HL-60 (cell line): ENCODE measurements around the gene OBSL1.

Source experiments
- DNase-seq, 2 experiments: peaks; one replicate each; pipeline ENCODE4 v3.0.0-alpha.2; 2010 to 2020; ENCODE audit warnings: low read depth in 1 of 2, low spot score in 1 of 2
- H3K27ac ChIP-seq: fragments of 250-450 bp; sonication (Bioruptor Pico); replicated peaks from 2 replicates; pipeline ENCODE4 v1.5.1; 2020; ENCODE audit warnings: mild to moderate bottlenecking, moderate library complexity
- H3K27me3 ChIP-seq: fragments of 250-450 bp; sonication (Bioruptor Pico); 2 replicates; pipeline ENCODE4 v1.5.1; 2021; ENCODE audit warnings: mild to moderate bottlenecking, moderate library complexity; ENCODE audit not compliant: insufficient read depth, poor library complexity, severe bottlenecking
- H3K4me3 ChIP-seq: replicated peaks from 2 replicates; pipeline ENCODE4 v1.5.1; 2011; ENCODE audit warnings: mild to moderate bottlenecking, control low read depth, low read length; ENCODE audit not compliant: insufficient read depth
- CTCF ChIP-seq: IDR thresholded peaks from one replicate; pipeline ENCODE4 v1.5.1; 2011; ENCODE audit warnings: low read length, control low read depth, inconsistent platforms; ENCODE audit not compliant: insufficient read depth
- GABPA ChIP-seq: IDR thresholded peaks from 2 replicates; pipeline ENCODE4 v1.6.1; 2012; ENCODE audit warnings: low read depth
- POLR2AphosphoS5 ChIP-seq: IDR thresholded peaks from 2 replicates; pipeline ENCODE4 v1.6.1; 2012; ENCODE audit warnings: low read depth
- REST ChIP-seq: IDR thresholded peaks from 2 replicates; pipeline ENCODE4 v1.6.1; 2012; ENCODE audit warnings: low read depth; ENCODE audit not compliant: insufficient replicate concordance
- SPI1 ChIP-seq: IDR thresholded peaks from 2 replicates; pipeline ENCODE4 v1.6.1; 2012; ENCODE audit warnings: low read depth, mild to moderate bottlenecking, borderline replicate concordance

The OBSL1 gene

GRCh38 chr2:219513787-219514186, 57.6 kb downstream of the OBSL1 start:
- TF ChIP-seq CTCF (no peak), SPI1 (no peak), POLR2AphosphoS5 (no peak), GABPA (no peak), REST (no peak)
- Histone ChIP-seq H3K4me3 (no peak overlapping the region), H3K27me3 (peaks cover 71% of the 10 kb centered on the region), H3K27ac (no peak overlapping the region)
- no peak for DNase-seq

- H3K27ac ChIP-seq, result no peak overlapping the region
Observed at GRCh38 chr2:219512524-219513216, 58.7 kb downstream of the OBSL1 start.

More at GRCh38 chr2:219512524-219513216, 58.7 kb downstream of the OBSL1 start:
- TF ChIP-seq REST (no peak), GABPA (no peak), POLR2AphosphoS5 (no peak), CTCF (no peak), SPI1 (no peak)
- H3K27me3 ChIP-seq, result peaks cover 62% of the 10 kb centered on the region
- DNase-seq, result no peak
- H3K4me3 ChIP-seq, result no peak overlapping the region
